Lung (tissue), 12 donors: ENCODE results near the gene OR2A12. TPM values are rescaled to one million over a fixed set of nuclear protein-coding genes. Genes with fewer than 3 reads are reported as not detected.

Experiments
- ATAC-seq: fragments of 200-7000 bp; cut with Tn5 transposase; one replicate; pipeline ENCODE4 v1.9.1; 2020; ENCODE audit warnings: moderate number of reproducible peaks; ENCODE audit not compliant: insufficient read depth, low FRiP score
- DNase-seq, 3 donors: peaks; one replicate each; pipeline ENCODE4 v3.0.0-alpha.2; 2013 to 2017
- H3K27ac ChIP-seq, 2 donors: one replicate each; pipeline ENCODE4 v1.5.1; 2013; ENCODE audit warnings: mild to moderate bottlenecking in 2 of 2, moderate library complexity in 2 of 2, control low read depth in 1 of 2, inconsistent platforms in 1 of 2, low read depth in 1 of 2, low read length in 1 of 2
- H3K27me3 ChIP-seq, 3 donors: one replicate each; pipeline ENCODE4 v1.5.1; 2013; ENCODE audit warnings: low read length in 2 of 3; ENCODE audit not compliant: control insufficient read depth in 3 of 3, insufficient read depth in 3 of 3
- H3K36me3 ChIP-seq, 4 donors: one replicate each; pipeline ENCODE4 v1.5.1; 2013; ENCODE audit warnings: low read length in 4 of 4, mild to moderate bottlenecking in 1 of 4, moderate library complexity in 1 of 4; ENCODE audit not compliant: control insufficient read depth in 4 of 4, insufficient read depth in 4 of 4
- H3K4me1 ChIP-seq, 5 donors: one replicate each; pipeline ENCODE4 v1.5.1; 2013; ENCODE audit warnings: low read length in 5 of 5, mild to moderate bottlenecking in 2 of 5, moderate library complexity in 1 of 5; ENCODE audit not compliant: control insufficient read depth in 5 of 5, insufficient read depth in 5 of 5
- H3K4me3 ChIP-seq: one replicate; pipeline ENCODE4 v1.5.1; 2013; ENCODE audit warnings: mild to moderate bottlenecking, control low read depth, moderate library complexity
- H3K9ac ChIP-seq, 2 donors: one replicate each; pipeline ENCODE4 v1.5.1; 2013; ENCODE audit warnings: low read length in 2 of 2, control low read depth in 1 of 2; ENCODE audit not compliant: insufficient read depth in 1 of 2
- H3K9me3 ChIP-seq, 4 donors: one replicate each; pipeline ENCODE4 v1.5.1; 2013; ENCODE audit warnings: low read length in 3 of 4, mild to moderate bottlenecking in 1 of 4, moderate library complexity in 1 of 4; ENCODE audit not compliant: control insufficient read depth in 4 of 4, insufficient read depth in 3 of 4
- CTCF ChIP-seq: IDR thresholded peaks from 2 replicates; pipeline ENCODE4 v1.5.1; 2012; ENCODE audit warnings: mild to moderate bottlenecking; ENCODE audit errors: control extremely low read depth, extremely low read depth
- WGBS, 2 donors: extraction: QIAGEN DNeasy Blood & Tissue Kit; methylation state at CpG; one replicate each; pipeline ENCODE4 v1.1.7; 2013; 5-methylcytosine and 5-hydroxymethylcytosine counted together
- polyA plus RNA-seq, 2 donors: library from polyadenylated mRNA; stranded (reverse); fragments of 200-250 nt; gene quantifications; one replicate each; pipeline ENCODE4 v1.2.1, GENCODE V29; 2013
- total RNA-seq, 2 donors: library from RNA; depleted of rRNA in 1 of 2; stranded (reverse); fragments of >200 nt in 1 of 2; gene quantifications; one replicate each; pipeline ENCODE4 v1.2.1, GENCODE V29; 2014 to 2021
- donor health status: control.
- donor health status: control.
- donor health status: Bipolar disorder and iron deficiency.
- donor health status: healthy.
- donor health status: DM: yes; HTN: yes; CAD: no.

Gene OR2A12
- total and polyA plus RNA-seq, 4 donors: 0.06 TPM; not detected in 3

DNA sequence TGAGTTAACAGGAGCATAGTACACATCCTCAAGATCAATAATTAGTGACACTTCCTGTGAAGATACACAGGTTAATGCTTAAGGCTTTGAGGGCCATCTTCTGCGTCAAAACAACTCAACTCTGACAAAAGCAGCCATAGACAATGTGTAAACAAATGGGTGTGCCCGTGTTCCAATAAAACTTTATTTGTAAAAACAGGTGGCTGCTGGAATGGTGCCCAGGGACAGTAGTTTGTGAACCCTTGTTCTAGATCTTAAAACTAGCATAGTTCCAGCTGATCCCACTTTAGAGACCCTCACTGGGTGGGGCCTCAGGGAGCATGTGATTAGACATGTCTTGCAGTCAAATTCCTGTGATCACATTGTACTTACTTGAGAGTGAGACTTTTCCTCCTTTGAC is 44.7 kb downstream of the OR2A12 start:
- no peak for ATAC-seq
- DNase-seq: no peak
- Histone ChIP-seq H3K9ac (no peak overlapping the region), H3K4me1 (peaks cover 0 to 5% (median 0%) of the 10 kb centered on the region in 5 donors), H3K27ac (no peak overlapping the region), H3K4me3 (no peak overlapping the region), H3K9me3 (no peaks in the 10 kb centered on the region), H3K36me3 (no peaks in the 10 kb centered on the region), H3K27me3 (peaks cover 0 to 16% (median 0%) of the 10 kb centered on the region in 3 donors)
- no peak for TF ChIP-seq CTCF
- 81 to 96% methylated on average over 2 of the region's 2 CpGs for WGBS, 2 donors

DNA sequence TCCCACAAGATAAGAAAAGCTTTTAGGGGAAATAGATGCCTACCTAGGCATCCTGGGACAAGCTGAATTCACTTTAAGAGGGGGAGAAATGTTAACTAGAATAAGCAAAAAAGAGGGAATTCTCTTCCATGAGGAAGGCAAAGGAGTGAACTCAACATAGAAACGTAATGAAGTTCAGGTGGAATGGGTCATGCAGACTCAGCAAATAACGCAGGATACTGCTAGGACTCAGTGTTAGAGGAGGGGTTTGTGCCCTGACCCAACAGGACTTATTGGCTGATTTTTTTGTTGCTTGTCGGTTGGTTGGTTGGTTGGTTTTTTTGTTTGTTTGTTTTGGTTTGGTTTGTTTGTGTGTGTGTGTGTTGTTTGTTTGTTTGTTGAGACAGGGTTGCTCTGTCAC is 46.2 kb downstream of the OR2A12 start:
- no peak overlapping the region for H3K27ac ChIP-seq
- ATAC-seq: no peak
- H3K36me3 ChIP-seq: no peaks in the 10 kb centered on the region
- H3K27me3 ChIP-seq: peaks cover 0 to 12% (median 0%) of the 10 kb centered on the region in 3 donors
- no peak for DNase-seq
- WGBS, 2 donors: 81 to 95% methylated on average over 3 of the region's 3 CpGs
- no peaks in the 10 kb centered on the region for H3K4me1 ChIP-seq
- no peaks in the 10 kb centered on the region for H3K9me3 ChIP-seq
- no peak overlapping the region for H3K4me3 ChIP-seq
- TF ChIP-seq CTCF: no peak
- H3K9ac ChIP-seq: no peak overlapping the region

GRCh38 chr7:144133307-144133706 is 47.2 kb downstream of the OR2A12 start:
- Histone ChIP-seq H3K9me3 (no peaks in the 10 kb centered on the region), H3K9ac (no peak overlapping the region), H3K4me3 (no peak overlapping the region), H3K27me3 (peaks cover 0 to 12% (median 0%) of the 10 kb centered on the region in 3 donors), H3K4me1 (no peaks in the 10 kb centered on the region), H3K27ac (no peak overlapping the region), H3K36me3 (no peaks in the 10 kb centered on the region)
- no peak for ATAC-seq
- 78 to 89% methylated on average over 6 of the region's 6 CpGs for WGBS, 2 donors
- TF ChIP-seq CTCF: no peak
- peak in 2 of 3 donors; percentile 20 to 23 for DNase-seq

- DNase-seq: no peak
Measured at GRCh38 chr7:144134116-144134515, 48.0 kb downstream of the OR2A12 start.

More at GRCh38 chr7:144134116-144134515, 48.0 kb downstream of the OR2A12 start:
- no peaks in the 10 kb centered on the region for H3K4me1 ChIP-seq
- H3K9me3 ChIP-seq: no peaks in the 10 kb centered on the region
- TF ChIP-seq CTCF: no peak
- no peak overlapping the region for H3K27ac ChIP-seq
- 75 to 88% methylated on average over 1 of the region's 1 CpG for WGBS, 2 donors
- H3K9ac ChIP-seq: no peak overlapping the region
- no peak for ATAC-seq
- H3K36me3 ChIP-seq: no peaks in the 10 kb centered on the region
- H3K27me3 ChIP-seq: peaks cover 0 to 7% (median 0%) of the 10 kb centered on the region in 3 donors
- H3K4me3 ChIP-seq: no peak overlapping the region
